DMS53 treated with DMSO at 0.1 percent for 48 hours (cell line): ENCODE results near the gene TMEM167A.

Source experiments
- DNase-seq: peaks from one replicate; lab custom pipeline; 2025; ENCODE audit not compliant: unreplicated experiment; lab: John Stamatoyannopoulos, UW

Gene TMEM167A

DNA sequence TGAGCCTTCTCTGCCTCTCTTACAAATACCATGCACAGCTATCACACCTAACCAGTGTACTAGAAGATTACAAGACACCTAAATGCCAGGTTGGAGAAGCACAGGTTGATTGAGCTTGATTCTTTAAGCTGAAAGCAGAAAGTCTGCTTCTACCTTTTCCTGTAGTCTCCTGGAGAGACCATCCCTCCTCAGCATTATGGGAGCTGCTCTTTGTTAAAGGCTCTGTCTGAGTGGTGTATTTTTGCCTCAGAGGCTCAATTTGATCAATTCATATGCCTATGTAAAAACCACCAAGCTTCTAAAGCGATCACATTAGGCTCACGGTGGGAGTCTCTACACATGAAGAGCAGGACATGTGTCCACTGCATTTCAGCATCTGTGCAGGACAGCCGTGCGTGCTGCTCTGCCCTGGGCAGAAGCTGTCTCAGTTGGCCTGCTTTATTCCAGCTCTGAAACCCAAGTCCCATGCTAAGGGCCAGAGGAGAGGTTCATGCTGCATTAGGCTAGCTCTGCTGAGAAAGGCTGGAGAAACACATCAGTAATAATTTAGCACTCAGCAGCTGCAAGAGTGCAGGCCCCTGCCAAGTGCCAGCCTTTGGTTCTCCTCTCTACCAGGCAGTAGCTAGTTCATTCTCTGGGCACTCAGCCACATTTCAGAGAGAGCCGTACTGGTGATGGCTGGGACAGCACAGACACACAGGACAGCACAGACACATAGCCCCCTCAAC lies 41.7 kb downstream of the TMEM167A start:
- DNase-seq: no peak

DNA sequence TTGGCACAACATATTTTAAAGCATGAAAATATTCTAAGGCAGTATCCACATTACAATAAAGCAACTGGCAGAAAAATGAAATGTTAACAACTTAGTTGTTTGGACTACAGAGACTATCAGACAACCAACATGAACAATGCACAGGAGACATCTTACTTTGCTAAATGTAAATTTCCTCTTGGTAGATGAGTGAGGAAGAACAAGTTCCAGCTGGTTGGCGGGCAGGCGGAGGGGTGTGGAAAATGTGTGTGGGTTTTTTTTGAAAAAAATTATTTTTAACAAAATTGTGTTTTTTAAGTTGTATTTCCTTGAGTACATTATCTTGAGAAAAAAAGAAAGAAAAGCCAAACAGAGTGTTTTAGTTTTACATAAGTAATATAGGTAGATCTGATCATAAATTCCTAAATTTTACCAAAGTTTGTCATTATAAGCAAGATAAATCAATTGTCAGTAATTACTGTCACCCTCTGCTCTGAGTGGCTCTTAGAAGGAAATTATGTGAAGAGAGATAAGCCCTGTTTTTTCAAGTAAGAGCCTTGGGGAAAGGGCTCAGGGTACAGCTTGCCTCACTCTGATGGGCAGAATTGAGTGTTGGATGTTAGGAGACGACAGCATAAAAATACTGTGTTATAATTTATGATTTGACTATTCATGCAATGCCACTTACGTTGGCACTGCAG lies 42.5 kb downstream of the TMEM167A start:
- no peak for DNase-seq

DNA sequence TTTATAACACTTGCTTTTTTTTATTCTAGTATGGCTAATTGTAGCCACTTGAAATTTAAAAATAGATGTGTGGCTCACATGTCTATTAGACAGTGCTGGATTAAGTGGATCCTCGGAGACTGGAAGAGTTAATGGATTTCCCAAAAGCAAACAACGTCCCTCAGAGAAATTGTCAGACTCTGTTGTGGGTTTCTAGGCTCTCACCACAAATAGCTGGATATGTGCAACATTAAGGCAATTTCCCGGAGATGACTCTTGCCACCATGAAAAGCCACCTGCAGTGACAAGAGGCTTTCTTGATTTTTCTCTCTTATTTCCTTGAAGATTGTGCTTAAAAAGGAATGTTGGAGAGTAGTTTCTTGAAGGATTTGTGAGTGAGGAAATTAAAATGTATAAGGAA lies 43.2 kb downstream of the TMEM167A start:
- no peak for DNase-seq

DNA sequence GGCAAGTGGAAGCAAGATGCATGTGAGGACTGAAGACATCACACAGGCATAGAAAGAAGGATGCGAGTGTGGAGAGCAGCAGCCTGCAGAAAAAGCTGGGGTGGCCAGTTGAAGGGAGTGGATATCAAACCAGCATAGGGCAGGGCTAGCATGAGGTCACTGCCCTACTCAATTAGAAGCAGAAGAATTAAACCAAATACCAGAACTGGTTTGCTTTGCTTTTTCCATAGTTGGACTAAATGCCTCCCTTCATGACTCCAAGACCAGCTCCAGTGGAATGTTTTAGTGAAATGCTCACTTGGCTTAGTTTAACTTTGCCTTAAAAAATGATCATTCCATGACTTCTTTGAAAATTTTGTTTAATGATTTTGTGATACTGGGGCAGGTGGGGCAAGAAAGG lies 45.8 kb downstream of the TMEM167A start:
- DNase-seq: no peak

DNA sequence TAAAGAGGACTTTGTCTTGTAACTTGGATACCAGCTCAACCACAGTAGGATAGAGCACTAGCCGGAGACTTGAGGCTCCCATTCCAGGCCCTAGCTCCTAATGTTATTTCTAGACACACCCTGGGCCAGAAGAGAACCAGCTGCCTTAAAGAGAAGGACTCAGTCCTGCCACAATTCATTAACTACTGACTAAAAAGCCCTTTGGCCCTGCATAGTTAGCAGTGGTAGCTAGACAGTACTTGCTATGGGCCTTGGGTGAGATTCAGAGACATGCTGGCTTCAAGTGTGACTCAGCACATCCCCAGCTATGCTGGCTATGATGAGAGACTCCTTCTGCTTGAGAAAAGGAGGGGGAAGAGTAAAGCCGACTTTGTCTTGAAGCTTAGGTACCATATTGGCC lies 47.3 kb downstream of the TMEM167A start:
- DNase-seq: no peak

DNA sequence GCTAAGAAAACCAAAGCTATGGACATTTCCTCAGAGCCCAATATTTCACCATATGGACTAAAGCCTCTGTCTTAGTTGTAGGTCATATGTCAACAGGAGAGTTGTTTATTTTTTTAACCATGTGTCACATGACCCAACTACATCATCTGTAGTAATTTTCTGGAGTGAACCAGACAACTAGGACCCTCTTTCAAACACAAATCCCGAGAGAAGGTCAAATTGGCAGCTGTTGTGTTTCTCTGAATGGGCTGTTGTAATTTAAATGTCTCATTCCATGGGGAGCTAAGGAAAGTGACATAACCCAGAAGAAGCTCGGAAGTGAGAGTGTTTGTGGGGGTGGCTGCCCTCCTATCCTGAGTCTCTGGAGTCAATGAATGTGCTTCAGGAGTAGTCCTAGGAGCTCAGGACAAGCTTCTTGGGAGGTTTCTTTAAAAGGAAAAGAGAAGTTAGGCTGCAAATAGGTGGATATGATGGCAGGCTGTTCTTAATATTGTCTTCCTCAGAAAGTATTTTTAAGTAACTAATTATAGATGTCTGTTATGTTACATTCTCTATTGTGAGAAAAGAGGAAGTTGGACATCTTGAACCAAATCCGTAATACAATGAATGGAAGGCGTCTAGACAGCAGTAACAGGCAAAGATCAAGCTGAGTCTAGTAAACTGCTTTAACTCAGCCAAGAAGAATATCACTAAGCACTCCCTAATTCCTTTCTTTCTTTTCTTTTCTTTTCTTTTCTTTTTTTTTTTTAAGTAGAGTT lies 50.1 kb downstream of the TMEM167A start:
- no peak for DNase-seq

DNA sequence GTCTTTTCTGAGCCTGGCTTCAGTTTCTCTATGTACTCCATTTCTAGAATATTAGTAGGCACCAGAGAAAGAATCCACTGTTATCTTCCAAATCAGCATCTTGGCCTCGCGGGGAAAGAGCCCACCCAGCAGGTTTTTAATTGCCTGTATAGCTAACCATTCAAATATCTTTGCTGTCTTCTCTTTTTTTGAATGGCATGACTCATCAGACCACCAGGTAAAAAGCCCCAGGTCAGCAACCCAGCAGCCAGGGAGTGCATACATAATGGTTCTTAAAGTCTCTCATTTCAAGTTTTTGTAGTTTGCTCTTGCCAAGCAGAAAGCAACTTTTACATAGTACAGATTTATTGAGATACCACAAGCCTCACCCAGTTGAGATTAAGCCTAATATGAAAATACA lies 50.7 kb downstream of the TMEM167A start:
- DNase-seq: no peak

DNA sequence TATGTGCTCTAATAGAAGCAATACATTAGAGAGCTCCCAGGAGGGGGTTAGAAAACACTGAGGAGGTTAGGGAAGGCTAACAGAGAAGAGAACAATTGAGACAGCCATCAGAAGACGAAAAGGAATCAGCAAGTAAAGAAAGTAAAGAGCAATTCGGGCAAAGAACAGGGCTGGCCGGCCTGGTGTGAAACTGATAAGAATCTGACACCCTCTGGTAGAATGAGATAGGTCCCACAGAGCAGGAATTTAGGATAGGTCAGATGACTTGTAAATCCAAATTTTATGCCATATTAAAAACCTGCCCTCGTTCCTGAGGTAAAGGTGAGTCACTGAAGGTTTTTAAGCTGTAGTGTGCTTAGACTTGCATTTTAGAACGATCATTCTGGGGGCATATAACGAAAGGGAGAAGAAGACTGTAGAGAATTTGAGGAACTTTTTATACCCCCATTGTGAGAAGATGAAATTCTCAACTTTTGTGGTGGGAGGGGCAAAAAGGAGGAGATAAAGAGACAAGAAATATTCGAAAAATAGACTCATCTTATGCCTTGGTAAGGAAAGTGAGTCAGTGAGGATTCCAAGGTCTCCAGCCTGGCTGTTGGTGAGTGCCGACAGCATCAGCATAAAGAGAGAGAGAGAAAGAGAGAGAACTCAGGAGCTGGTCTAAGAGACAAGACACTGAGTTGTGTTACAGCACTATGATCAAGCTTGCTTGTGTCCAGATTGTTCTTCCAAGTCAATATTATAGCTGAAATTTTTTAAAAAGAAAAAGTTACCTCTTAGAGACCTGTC lies 51.3 kb downstream of the TMEM167A start:
- no peak for DNase-seq

DNA sequence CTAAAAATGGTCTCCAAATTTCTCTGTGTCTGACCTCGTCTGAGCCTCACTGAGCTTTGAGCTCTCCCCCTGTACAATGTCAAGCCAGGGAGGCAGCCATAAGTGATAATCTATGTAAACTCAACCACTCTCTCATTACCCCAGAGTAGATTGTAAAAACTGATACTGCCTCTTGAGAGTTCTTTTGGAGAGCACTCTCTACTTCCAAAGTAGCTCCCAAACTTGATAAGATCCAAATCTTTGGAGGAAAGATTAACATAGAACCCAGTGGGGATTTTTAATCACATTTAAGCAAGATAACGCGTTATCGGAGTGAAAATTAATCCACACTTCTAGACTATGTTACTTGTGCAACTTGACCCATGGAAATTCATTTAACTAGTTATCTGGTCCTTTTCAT lies 54.9 kb downstream of the TMEM167A start:
- no peak for DNase-seq

DNA sequence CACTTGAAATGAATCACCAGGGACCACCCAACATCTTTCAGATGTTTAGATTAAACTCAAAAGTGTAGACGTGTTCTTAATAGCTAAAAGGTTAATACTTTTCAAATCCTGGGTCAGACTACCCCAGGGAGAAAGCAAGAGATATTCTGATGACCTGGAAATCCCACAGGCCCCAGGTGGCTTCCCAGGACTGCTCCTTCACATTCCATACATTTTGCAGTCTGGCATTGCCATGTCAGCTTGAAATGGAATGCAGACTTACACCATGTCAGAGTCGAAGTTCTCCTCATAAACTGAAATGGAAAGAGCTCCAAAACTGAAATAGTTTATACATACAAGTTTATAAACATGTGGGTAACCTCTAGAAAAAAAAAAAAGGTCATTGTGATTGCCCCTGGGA lies 61.5 kb downstream of the TMEM167A start:
- DNase-seq: no peak

DNA sequence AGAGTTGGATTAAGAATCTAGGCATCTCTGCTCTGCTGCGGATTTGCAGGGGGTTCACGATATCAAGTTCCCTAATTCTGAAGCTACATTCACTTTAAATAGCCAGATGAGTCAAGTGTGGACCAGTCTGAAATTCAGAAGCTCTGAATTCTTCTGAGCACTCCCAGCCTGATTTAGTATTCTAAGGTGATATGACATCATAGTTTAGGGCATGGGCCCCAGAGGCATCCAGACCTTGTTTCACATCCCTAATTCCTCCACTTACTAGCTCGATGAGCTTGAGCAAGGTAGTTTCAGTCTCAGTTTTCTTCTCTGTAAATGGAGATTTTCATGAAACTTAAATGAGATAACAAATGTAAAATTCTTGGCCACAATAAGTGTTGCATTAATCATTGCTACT lies 65.2 kb downstream of the TMEM167A start:
- DNase-seq: no peak

DNA sequence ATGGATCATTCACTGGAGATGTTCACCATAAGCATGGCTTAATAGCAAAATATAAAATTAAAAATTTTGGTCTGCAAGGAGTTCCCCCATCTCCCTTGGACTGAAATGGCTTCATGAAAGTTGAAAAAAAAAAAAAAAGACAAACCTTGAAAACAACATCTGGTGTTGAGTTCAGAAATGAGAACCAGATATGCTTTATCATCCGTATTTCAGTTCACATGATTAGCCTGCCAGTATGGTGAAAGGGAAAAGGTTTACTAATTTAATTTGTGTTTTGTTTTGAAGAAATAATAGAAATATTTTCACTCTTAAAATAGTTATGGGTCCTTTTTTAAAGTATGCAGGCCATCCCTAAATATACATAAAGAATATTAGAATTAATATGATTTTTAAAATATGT lies 67.8 kb downstream of the TMEM167A start:
- DNase-seq: no peak

DNA sequence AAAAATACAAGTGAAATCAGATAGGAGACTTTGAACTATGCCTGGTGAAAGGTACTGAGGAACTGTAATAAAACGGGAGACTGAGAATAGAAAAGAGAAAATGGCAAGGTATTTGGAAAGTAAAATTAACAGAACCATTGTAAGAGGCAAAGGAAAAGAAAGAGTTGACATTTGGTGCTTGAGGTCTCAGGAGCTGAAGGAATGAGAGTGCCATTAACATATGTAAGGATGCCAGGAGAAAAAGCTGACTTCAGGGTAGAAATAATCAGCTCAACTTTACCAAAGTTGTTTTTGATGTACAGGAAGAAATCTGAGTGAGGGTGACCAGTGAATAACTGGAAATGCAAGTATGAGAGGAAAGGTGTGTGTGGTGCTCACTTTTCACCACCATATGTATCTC lies 69.4 kb downstream of the TMEM167A start:
- no peak for DNase-seq

DNA sequence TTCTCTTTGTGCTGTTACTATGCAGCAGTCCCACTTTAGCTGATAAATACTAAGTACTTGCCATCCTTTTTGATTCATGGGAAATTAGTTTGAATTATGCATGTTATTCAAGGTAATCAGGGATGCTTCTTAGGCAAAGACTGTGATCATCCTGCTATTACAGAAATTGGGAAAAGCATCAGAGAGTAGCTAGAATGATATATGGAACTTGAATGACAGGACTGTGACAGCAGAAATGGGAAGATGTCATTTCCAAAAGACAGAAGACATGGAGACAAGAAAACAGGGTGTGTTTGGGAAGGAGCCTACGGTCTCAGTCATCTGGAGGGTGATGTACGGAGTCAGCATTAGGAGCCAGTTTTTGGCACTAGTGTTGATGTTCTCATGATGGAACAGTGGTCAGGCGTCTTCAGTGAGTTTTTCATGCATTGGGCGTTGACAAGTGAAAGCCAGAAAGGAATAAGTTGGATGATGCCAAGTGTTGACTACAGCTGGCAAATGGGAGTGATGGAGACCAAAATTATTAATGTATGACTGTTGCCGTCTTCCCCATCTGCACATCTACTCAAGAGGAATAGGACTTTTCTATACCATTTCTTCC lies 70.4 kb downstream of the TMEM167A start:
- no peak for DNase-seq

DNA sequence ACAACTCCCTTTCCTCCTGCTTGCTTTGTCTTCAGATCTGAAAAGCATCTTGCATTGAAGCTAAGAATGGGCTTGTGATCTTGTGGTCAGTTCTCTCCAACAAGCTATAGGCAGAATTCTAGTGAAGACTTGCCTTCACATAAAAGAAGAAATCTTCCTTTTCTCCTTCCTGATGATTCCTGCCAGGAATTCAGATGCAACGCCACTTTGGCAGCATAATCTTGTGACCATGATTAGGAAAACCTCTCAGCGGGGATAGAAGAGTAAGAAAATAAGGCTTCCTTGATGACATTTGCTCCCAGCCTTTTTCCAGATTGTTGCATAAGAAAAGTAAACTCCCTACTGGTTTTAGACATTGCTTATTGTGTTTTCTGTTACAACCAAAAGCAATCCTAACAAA lies 73.4 kb downstream of the TMEM167A start:
- no peak for DNase-seq
